Measurements from ENCODE around the gene CIC.

- no peak for TF ChIP-seq CTCF (IDR thresholded peaks at IDR 0.05)
- no peak for TF ChIP-seq POLR2A (IDR thresholded peaks at IDR 0.05)
Measured at GRCh38 chr19:42311657-42312056, 42.6 kb downstream of the CIC start.
